Measurements from ENCODE around the gene SH2B2.
"Not testable (repeated sequence)": the region's sequence is repeated elsewhere in the genome, so short reads cannot be mapped to it uniquely, and the experiment has no call there.

SH2B2 gene

GRCh38 chr7:102287111-102287980 lies 678 bp downstream of the SH2B2 start:
- peak; percentile 48 for DNase-seq (ENCODE audit: low spot score)

- no peak for DNase-seq (ENCODE audit: low spot score)
These were observed 1.3 kb downstream of the SH2B2 start for GRCh38 chr7:102287981-102288278.

GRCh38 chr7:102288285-102288930 lies 1.7 kb downstream of the SH2B2 start:
- DNase-seq (ENCODE audit: low spot score) = no peak

GRCh38 chr7:102289057-102289456 lies 2.4 kb downstream of the SH2B2 start:
- DNase-seq (ENCODE audit: low spot score) = no peak

GRCh38 chr7:102291056-102291915 lies 4.6 kb downstream of the SH2B2 start:
- no peak for DNase-seq (ENCODE audit: low spot score)

- DNase-seq (ENCODE audit: low spot score) = no peak
These were observed 5.2 kb downstream of the SH2B2 start for GRCh38 chr7:102291916-102292267.

GRCh38 chr7:102292813-102293798 lies 6.4 kb downstream of the SH2B2 start:
- no peak for DNase-seq (ENCODE audit: low spot score)

- no peak for DNase-seq (ENCODE audit: low spot score)
These were observed 7.9 kb downstream of the SH2B2 start for GRCh38 chr7:102294589-102294988.

- DNase-seq (ENCODE audit: low spot score) = no peak
These were observed 8.9 kb downstream of the SH2B2 start for GRCh38 chr7:102295346-102296178.

GRCh38 chr7:102296179-102296438 lies 9.4 kb downstream of the SH2B2 start:
- no peak for DNase-seq (ENCODE audit: low spot score)

- DNase-seq (ENCODE audit: low spot score) = no peak
These were observed 9.8 kb downstream of the SH2B2 start for GRCh38 chr7:102296514-102296913.

- no peak for DNase-seq (ENCODE audit: low spot score)
These were observed 11.0 kb downstream of the SH2B2 start for GRCh38 chr7:102297487-102298218.

- DNase-seq (ENCODE audit: low spot score) = no peak
These were observed 14.1 kb downstream of the SH2B2 start for GRCh38 chr7:102300643-102301221.

- DNase-seq (ENCODE audit: low spot score) = not testable (repeated sequence)
These were observed 14.7 kb downstream of the SH2B2 start for GRCh38 chr7:102301367-102301766.

- no peak for DNase-seq (ENCODE audit: low spot score)
These were observed 15.4 kb downstream of the SH2B2 start for GRCh38 chr7:102302025-102302424.

- DNase-seq (ENCODE audit: low spot score) = no peak
These were observed 17.2 kb downstream of the SH2B2 start for GRCh38 chr7:102303669-102304422.

- no peak for DNase-seq (ENCODE audit: low spot score)
These were observed 18.0 kb downstream of the SH2B2 start for GRCh38 chr7:102304668-102305067.

GRCh38 chr7:102305414-102306268 lies 19.0 kb downstream of the SH2B2 start:
- no peak for DNase-seq (ENCODE audit: low spot score)
